GM12873 (cell line): ENCODE measurements around the gene KLHL3.

Source experiments
- TF ChIP-seq, protein P1 (sequence below): IDR thresholded peaks from 2 replicates; pipeline ENCODE4 v1.5.1; 2012; ENCODE audit warnings: low read depth, mild to moderate bottlenecking, moderate library complexity, low read length, control low read depth; ENCODE audit not compliant: insufficient read depth; ENCODE audit errors: missing control alignments

The KLHL3 gene

DNA sequence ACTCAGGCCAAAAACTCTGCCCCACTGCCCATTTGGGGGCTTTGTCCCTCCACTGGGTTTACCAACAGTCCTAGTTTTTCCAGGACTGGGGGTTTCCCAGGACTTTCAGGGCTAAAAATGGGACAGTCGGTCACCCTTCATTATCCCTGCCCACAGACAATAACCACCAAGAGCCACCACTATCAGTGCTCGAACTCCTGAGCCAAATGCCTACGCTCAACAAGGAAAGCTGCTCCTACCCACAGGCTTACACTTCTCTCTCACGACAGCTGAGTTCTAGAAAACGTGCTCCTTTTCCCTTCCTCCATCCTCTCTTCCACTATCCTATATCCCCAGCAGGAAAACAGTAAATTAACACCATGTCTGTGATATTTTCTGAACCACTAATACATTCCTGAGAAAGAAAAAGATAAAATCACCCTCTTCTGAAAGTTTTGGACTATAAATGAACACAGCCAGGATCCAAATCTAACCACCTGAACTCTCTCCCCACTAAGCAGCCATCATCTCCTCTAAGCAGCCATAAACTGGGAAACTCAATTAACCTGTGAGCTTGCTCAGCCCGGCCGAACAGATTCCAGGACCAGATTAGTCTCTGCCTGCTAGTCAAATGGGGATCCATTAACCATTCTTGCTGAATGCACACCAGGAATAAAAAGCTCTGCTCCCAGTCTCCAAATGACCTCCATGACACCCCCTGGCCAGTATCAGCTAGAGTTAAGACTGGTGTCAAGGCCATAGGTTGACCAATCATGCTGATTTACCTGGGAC lies 41.8 kb downstream of the KLHL3 start:
- TF ChIP-seq, protein P1, sequence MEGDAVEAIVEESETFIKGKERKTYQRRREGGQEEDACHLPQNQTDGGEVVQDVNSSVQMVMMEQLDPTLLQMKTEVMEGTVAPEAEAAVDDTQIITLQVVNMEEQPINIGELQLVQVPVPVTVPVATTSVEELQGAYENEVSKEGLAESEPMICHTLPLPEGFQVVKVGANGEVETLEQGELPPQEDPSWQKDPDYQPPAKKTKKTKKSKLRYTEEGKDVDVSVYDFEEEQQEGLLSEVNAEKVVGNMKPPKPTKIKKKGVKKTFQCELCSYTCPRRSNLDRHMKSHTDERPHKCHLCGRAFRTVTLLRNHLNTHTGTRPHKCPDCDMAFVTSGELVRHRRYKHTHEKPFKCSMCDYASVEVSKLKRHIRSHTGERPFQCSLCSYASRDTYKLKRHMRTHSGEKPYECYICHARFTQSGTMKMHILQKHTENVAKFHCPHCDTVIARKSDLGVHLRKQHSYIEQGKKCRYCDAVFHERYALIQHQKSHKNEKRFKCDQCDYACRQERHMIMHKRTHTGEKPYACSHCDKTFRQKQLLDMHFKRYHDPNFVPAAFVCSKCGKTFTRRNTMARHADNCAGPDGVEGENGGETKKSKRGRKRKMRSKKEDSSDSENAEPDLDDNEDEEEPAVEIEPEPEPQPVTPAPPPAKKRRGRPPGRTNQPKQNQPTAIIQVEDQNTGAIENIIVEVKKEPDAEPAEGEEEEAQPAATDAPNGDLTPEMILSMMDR: no peak

DNA sequence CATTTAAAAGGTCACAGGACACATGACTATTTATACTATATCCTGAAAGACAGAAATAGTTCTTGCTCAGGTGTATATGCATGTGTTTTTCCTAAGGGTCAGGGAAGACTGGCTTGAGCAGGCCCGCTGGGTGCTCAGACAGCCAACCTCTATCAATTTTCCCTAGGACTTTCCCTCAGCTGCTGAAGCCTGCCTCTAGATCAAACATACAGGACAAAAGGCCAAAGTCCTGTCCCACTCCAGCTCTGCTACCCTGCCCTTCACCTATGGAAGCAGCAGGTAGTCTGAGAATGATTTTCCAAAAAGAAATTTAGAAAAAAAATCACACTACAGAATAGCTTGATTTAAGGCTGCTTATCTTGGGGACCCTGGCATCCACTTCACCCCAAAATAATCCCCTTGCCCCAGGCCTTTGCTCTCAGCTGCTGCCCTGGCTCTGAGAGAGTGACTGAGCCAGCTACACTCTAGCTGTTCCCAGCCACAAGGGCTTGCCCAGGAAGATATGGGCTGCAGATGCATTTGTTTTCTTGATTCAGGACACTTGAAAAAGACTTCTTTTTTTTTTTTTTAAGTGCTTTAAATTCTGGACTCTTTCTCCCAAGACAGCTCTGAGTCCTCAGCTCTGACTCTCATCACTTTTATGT lies 42.5 kb downstream of the KLHL3 start:
- TF ChIP-seq, protein P1: no peak

GRCh38 chr5:137689306-137689705 lies 46.6 kb downstream of the KLHL3 start:
- TF ChIP-seq, protein P1: no peak

DNA sequence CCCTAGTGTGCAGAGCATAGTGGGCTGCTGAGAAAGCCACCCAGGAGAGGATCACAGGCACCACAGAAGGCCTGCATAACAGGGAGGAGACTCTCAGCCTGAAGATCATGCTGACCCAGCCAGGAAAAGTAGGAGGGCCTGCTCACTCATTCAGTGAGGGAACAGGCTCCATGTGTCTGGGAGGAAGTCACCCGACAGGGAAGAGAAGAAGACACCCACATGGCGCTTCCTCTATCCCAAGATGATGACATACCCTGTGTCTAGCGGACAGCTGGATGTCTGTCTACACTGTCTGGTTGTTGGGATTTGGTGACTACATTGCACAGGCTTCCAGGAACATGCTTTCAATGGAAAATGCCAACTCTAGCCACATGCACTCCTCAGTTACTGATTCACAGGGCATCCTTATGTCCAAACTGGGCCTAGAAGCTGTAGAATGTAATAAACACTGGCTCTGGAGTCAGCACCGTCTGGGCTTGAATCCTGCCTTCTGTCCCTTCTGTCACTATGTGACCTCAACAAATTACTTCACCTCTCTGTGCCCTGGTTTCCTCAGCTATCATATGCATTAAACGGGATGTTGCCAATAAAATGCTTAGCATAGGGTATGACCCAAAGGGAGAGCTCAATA lies 47.6 kb downstream of the KLHL3 start:
- TF ChIP-seq, protein P1: no peak

GRCh38 chr5:137684761-137685160 lies 51.1 kb downstream of the KLHL3 start:
- TF ChIP-seq, protein P1: no peak

DNA sequence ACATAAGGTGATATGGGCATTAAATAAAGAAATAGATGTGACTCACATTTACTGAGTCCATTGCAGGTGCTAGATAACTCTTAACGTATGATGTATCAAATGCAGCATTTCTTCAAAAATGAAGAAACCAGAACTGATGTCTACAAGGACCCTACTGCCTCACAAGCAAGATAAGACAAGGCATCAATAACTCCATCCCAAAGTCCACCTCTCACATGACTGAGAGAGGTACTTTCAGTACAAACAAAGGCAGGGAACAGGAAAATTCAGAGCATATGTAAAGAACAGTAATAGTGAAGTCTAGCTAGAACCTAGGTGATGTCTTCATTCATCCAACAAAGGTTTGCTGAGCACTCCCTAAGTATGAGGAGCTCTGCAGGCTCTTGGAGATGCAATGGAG lies 54.7 kb downstream of the KLHL3 start:
- TF ChIP-seq, protein P1: no peak

GRCh38 chr5:137679910-137680309 lies 56.0 kb downstream of the KLHL3 start:
- TF ChIP-seq, protein P1: no peak
